Fibroblast of lung (primary cell): ENCODE measurements around the gene ATG9A.
A peak's percentile ranks its signal among the peaks of the same experiment; 100 is the strongest.

Experiments
- CTCF ChIP-seq, 2 donors: IDR thresholded peaks in 1 of 2; conservative IDR thresholded peaks in 1 of 2; 1 replicate in 1 of 2; 2 replicates in 1 of 2; pipeline ENCODE4 v1.5.1; 2011 to 2012; ENCODE audit warnings: low read length in 2 of 2, control low read depth in 1 of 2, inconsistent platforms in 1 of 2, low read depth in 1 of 2, mild to moderate bottlenecking in 1 of 2
- EZH2 ChIP-seq: IDR thresholded peaks from 2 replicates; pipeline ENCODE4 v1.5.1; 2012; ENCODE audit warnings: low read length, control low read depth, mild to moderate bottlenecking; ENCODE audit errors: missing control alignments

- peak; percentile 95 to 96 for TF ChIP-seq CTCF (conservative IDR thresholded peaks at IDR 0.05 in 1 of 2, IDR thresholded peaks at IDR 0.05 in 1 of 2; ENCODE audit: low read depth in 1 of 2, low read length in 2 of 2)
- TF ChIP-seq EZH2 = no peak
Measured at GRCh38 chr2:219277703-219278654, 48.5 kb upstream of the ATG9A start.
